ENCODE data around the gene IFITM1.
"Not testable (repeated sequence)": the region's sequence is repeated elsewhere in the genome, so short reads cannot be mapped to it uniquely, and the experiment has no call there.

IFITM1 gene

GRCh38 chr11:282630-283360 is 31.0 kb upstream of the IFITM1 start:
- in situ Hi-C loops (cut with MboI; ENCODE audit: low sequenced_read_pairs), result no loop called here

GRCh38 chr11:283405-284104 is 30.3 kb upstream of the IFITM1 start:
- in situ Hi-C loops (cut with MboI; ENCODE audit: low sequenced_read_pairs), result no loop called here

GRCh38 chr11:284105-285020 is 29.5 kb upstream of the IFITM1 start:
- in situ Hi-C loops (cut with MboI; ENCODE audit: low sequenced_read_pairs), result no loop called here

GRCh38 chr11:285021-285893 is 28.6 kb upstream of the IFITM1 start:
- in situ Hi-C loops (cut with MboI; ENCODE audit: low sequenced_read_pairs), result no loop called here

GRCh38 chr11:285894-286220 is 28.0 kb upstream of the IFITM1 start:
- in situ Hi-C loops (cut with MboI; ENCODE audit: low sequenced_read_pairs), result no loop called here

GRCh38 chr11:286977-287820 is 26.6 kb upstream of the IFITM1 start:
- in situ Hi-C loops (cut with MboI; ENCODE audit: low sequenced_read_pairs), result not testable (repeated sequence)

- in situ Hi-C loops (cut with MboI; ENCODE audit: low sequenced_read_pairs), result no loop called here
Observed at GRCh38 chr11:287821-288477, 25.9 kb upstream of the IFITM1 start.

GRCh38 chr11:288478-289397 is 25.1 kb upstream of the IFITM1 start, which contains the start of gene PGGHG:
Gene PGGHG (plus strand): TSS chr11:289126. CDS start chr11:289817, 691 bp downstream.
- in situ Hi-C loops (cut with MboI; ENCODE audit: low sequenced_read_pairs), result no loop called here

GRCh38 chr11:289398-289711 is 24.5 kb upstream of the IFITM1 start:
- in situ Hi-C loops (cut with MboI; ENCODE audit: low sequenced_read_pairs), result no loop called here

GRCh38 chr11:289712-290620 is 23.9 kb upstream of the IFITM1 start:
- in situ Hi-C loops (cut with MboI; ENCODE audit: low sequenced_read_pairs), result no loop called here

GRCh38 chr11:290621-291231 is 23.1 kb upstream of the IFITM1 start:
- in situ Hi-C loops (cut with MboI; ENCODE audit: low sequenced_read_pairs), result no loop called here

- in situ Hi-C loops (cut with MboI; ENCODE audit: low sequenced_read_pairs), result no loop called here
Observed at GRCh38 chr11:291281-292210, 22.3 kb upstream of the IFITM1 start.

GRCh38 chr11:292211-293121 is 21.4 kb upstream of the IFITM1 start:
- in situ Hi-C loops (cut with MboI; ENCODE audit: low sequenced_read_pairs), result no loop called here

GRCh38 chr11:293271-293851 is 20.5 kb upstream of the IFITM1 start:
- in situ Hi-C loops (cut with MboI; ENCODE audit: low sequenced_read_pairs), result no loop called here
